GM21526 (cell line): ENCODE results near the gene ZRANB3.
"Not testable (repeated sequence)": the region's sequence is repeated elsewhere in the genome, so short reads cannot be mapped to it uniquely, and the experiment has no call there.

Experiments
- ATAC-seq: cut with Tn5 transposase; IDR thresholded peaks from one replicate; pipeline ENCODE4 v1.9.1; 2021; ENCODE audit warnings: moderate library complexity; ENCODE audit not compliant: unreplicated experiment, low FRiP score

The ZRANB3 gene

GRCh38 chr2:135094508-135094907, 436.5 kb downstream of the ZRANB3 start:
- ATAC-seq, result no peak

- no peak for ATAC-seq
Observed at GRCh38 chr2:135093670-135094330, 437.2 kb downstream of the ZRANB3 start.

GRCh38 chr2:135093193-135093592, 437.8 kb downstream of the ZRANB3 start:
- no peak for ATAC-seq

GRCh38 chr2:135091681-135092080, 439.3 kb downstream of the ZRANB3 start:
- ATAC-seq, result no peak

- ATAC-seq, result not testable (repeated sequence)
Observed at GRCh38 chr2:135089597-135089996, 441.4 kb downstream of the ZRANB3 start.
